ENCODE measurements around the gene PHACTR3. TPM values are rescaled to one million over a fixed set of nuclear protein-coding genes. Genes with fewer than 3 reads are reported as not detected.

Gene PHACTR3
- total and polyA plus RNA-seq, 4 donors = 0.14 to 0.42 (median 0.17) TPM

DNA sequence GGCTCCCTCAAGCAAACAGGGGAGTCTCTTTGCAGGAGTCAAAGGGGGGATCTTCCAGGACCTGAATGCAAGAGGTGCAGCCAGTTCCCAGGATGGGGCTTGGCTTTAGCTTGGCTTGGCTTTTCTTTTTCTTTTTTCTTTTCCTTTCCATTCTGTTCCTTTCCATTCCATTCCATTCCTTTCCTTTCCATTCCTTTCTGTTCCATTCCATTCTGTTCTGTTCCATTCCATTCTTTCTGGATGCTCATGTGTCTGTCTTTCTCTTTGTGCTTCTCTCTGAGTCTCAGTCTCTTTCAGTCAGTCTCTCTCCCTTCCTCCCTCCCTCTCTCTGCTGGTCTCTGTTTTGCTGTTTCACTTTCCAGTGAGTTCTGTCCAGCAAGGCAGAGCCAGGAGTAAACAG is 163.3 kb downstream of the PHACTR3 start:
- no peak for DNase-seq (ENCODE audit: low spot score)
- no peaks in the 10 kb centered on the region for H3K36me3 ChIP-seq (ENCODE audit: control insufficient read depth in 4 of 4, insufficient read depth in 3 of 4, low read depth in 1 of 4, low read length in 3 of 4)
- H3K27me3 ChIP-seq (ENCODE audit: control insufficient read depth in 4 of 4, insufficient read depth in 4 of 4, low read length in 3 of 4) = no peaks in the 10 kb centered on the region
- TF ChIP-seq GABPA (IDR thresholded peaks at IDR 0.05 in 1 of 2, conservative IDR thresholded peaks at IDR 0.05 in 1 of 2) (no peak), SP1 (IDR thresholded peaks at IDR 0.05) (no peak), REST (IDR thresholded peaks at IDR 0.05) (no peak), HNF4A (conservative IDR thresholded peaks at IDR 0.05) (no peak), EGR1 (IDR thresholded peaks at IDR 0.05; ENCODE audit: low read depth in 2 of 2) (no peak), YY1 (IDR thresholded peaks at IDR 0.05) (no peak), ATF3 (IDR thresholded peaks at IDR 0.05) (no peak), TAF1 (conservative IDR thresholded peaks at IDR 0.05) (no peak), RAD21 (IDR thresholded peaks at IDR 0.05) (no peak), FOXA1 (IDR thresholded peaks at IDR 0.05) (no peak), FOXA2 (IDR thresholded peaks at IDR 0.05) (no peak), JUND (IDR thresholded peaks at IDR 0.05) (no peak), HNF4G (IDR thresholded peaks at IDR 0.05) (no peak), RXRA (IDR thresholded peaks at IDR 0.05) (no peak), NR2F2 (IDR thresholded peaks at IDR 0.05) (no peak)
- TF ChIP-seq, protein P1, sequence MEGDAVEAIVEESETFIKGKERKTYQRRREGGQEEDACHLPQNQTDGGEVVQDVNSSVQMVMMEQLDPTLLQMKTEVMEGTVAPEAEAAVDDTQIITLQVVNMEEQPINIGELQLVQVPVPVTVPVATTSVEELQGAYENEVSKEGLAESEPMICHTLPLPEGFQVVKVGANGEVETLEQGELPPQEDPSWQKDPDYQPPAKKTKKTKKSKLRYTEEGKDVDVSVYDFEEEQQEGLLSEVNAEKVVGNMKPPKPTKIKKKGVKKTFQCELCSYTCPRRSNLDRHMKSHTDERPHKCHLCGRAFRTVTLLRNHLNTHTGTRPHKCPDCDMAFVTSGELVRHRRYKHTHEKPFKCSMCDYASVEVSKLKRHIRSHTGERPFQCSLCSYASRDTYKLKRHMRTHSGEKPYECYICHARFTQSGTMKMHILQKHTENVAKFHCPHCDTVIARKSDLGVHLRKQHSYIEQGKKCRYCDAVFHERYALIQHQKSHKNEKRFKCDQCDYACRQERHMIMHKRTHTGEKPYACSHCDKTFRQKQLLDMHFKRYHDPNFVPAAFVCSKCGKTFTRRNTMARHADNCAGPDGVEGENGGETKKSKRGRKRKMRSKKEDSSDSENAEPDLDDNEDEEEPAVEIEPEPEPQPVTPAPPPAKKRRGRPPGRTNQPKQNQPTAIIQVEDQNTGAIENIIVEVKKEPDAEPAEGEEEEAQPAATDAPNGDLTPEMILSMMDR (IDR thresholded peaks at IDR 0.05; ENCODE audit: low read depth, low read length, missing input control) = no peak
- TF ChIP-seq, protein P2, sequence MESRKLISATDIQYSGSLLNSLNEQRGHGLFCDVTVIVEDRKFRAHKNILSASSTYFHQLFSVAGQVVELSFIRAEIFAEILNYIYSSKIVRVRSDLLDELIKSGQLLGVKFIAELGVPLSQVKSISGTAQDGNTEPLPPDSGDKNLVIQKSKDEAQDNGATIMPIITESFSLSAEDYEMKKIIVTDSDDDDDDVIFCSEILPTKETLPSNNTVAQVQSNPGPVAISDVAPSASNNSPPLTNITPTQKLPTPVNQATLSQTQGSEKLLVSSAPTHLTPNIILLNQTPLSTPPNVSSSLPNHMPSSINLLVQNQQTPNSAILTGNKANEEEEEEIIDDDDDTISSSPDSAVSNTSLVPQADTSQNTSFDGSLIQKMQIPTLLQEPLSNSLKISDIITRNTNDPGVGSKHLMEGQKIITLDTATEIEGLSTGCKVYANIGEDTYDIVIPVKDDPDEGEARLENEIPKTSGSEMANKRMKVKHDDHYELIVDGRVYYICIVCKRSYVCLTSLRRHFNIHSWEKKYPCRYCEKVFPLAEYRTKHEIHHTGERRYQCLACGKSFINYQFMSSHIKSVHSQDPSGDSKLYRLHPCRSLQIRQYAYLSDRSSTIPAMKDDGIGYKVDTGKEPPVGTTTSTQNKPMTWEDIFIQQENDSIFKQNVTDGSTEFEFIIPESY (IDR thresholded peaks at IDR 0.05) = no peak
- TF ChIP-seq, protein P3, sequence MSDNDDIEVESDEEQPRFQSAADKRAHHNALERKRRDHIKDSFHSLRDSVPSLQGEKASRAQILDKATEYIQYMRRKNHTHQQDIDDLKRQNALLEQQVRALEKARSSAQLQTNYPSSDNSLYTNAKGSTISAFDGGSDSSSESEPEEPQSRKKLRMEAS (IDR thresholded peaks at IDR 0.05) = no peak
- H3K9me3 ChIP-seq (ENCODE audit: control insufficient read depth in 4 of 4, low read length in 3 of 4) = no peaks in the 10 kb centered on the region
- H3K4me3 ChIP-seq (ENCODE audit: low read depth in 1 of 3, low read length in 3 of 3) = no peak overlapping the region
- no peak overlapping the region for H3K9ac ChIP-seq (ENCODE audit: low read depth in 1 of 2, low read length in 2 of 2)
- H3K4me1 ChIP-seq (ENCODE audit: control insufficient read depth in 4 of 4, insufficient read depth in 4 of 4, low read length in 3 of 4) = peaks cover 3 to 13% (median 5%) of the 10 kb centered on the region in 4 donors
- H3K27ac ChIP-seq (ENCODE audit: low read depth in 1 of 2, low read length in 2 of 2) = no peak overlapping the region

Measured in liver (tissue), 9 donors.